Measurements from ENCODE around the gene RYR2.

DNA sequence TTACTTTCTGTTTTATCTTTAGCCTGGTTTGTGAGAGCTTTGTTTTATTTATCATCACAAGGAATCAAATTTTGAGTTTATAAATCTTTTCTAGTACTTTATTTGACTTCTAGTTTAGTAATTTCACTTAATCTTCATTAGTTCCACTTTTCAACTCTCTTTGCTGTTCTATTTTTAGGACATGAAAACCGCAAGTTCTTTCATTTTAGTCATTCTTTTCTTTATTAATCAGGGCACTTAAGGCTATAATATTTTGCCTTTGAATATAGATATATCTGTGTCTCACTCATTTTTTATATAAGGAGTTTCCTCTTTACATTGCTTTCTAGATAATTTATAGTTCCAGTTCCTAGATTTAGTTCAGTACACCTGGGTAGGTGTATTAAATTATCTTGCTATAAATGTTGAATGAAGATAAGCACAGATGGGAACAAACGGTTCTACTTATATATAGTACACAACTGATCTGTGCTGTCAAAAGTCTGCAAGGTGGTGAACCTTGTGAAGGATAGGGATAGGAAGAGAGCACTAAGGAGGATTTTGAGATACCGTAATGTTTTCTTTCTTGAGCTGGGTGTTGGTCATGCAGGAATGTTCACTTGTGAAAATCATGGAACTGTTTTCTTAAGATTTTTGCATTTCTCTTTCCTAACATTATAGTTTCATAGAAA is 402.3 kb downstream of the RYR2 start:
- TF ChIP-seq, protein P1, sequence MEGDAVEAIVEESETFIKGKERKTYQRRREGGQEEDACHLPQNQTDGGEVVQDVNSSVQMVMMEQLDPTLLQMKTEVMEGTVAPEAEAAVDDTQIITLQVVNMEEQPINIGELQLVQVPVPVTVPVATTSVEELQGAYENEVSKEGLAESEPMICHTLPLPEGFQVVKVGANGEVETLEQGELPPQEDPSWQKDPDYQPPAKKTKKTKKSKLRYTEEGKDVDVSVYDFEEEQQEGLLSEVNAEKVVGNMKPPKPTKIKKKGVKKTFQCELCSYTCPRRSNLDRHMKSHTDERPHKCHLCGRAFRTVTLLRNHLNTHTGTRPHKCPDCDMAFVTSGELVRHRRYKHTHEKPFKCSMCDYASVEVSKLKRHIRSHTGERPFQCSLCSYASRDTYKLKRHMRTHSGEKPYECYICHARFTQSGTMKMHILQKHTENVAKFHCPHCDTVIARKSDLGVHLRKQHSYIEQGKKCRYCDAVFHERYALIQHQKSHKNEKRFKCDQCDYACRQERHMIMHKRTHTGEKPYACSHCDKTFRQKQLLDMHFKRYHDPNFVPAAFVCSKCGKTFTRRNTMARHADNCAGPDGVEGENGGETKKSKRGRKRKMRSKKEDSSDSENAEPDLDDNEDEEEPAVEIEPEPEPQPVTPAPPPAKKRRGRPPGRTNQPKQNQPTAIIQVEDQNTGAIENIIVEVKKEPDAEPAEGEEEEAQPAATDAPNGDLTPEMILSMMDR (conservative IDR thresholded peaks at IDR 0.05), result no peak
- no peak for TF ChIP-seq ZFX (IDR thresholded peaks at IDR 0.05)
